ENCODE results near the gene UBR4. TPM values are rescaled to one million over a fixed set of nuclear protein-coding genes. Genes with fewer than 3 reads are reported as not detected.

Gene UBR4
- total RNA-seq, 2 experiments from 2014 or later = 121 to 126 TPM

GRCh38 chr1:19038096-19038495 is 172.0 kb downstream of the UBR4 start:
- TF ChIP-seq, protein P1, sequence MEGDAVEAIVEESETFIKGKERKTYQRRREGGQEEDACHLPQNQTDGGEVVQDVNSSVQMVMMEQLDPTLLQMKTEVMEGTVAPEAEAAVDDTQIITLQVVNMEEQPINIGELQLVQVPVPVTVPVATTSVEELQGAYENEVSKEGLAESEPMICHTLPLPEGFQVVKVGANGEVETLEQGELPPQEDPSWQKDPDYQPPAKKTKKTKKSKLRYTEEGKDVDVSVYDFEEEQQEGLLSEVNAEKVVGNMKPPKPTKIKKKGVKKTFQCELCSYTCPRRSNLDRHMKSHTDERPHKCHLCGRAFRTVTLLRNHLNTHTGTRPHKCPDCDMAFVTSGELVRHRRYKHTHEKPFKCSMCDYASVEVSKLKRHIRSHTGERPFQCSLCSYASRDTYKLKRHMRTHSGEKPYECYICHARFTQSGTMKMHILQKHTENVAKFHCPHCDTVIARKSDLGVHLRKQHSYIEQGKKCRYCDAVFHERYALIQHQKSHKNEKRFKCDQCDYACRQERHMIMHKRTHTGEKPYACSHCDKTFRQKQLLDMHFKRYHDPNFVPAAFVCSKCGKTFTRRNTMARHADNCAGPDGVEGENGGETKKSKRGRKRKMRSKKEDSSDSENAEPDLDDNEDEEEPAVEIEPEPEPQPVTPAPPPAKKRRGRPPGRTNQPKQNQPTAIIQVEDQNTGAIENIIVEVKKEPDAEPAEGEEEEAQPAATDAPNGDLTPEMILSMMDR (conservative IDR thresholded peaks at IDR 0.05; ENCODE audit: low read length) = no peak
- no peak for TF ChIP-seq EZH2phosphoT487 (IDR thresholded peaks at IDR 0.05; ENCODE audit: borderline replicate concordance, low read depth, low read length)
- DNase-seq (ENCODE audit: low spot score) = no peak
- no peaks in the 10 kb centered on the region for H3K9me2 ChIP-seq (ENCODE audit: insufficient read depth, low read length)
- no TSS peak for BruUV-seq (replicated peaks)
- intact Hi-C loops (cut with micrococcal nuclease; ENCODE audit: unreplicated experiment) = no loop called here
- H4K20me1 ChIP-seq (ENCODE audit: insufficient read depth, low read length) = no peaks in the 10 kb centered on the region
- POLR2A ChIA-PET = interaction anchor here (0.6 kb wide), 1 partner anchor 372 kb away, joined by 4 read pairs; no protein-coding TSS in a partner anchor
- no peak overlapping the region for H3K4me2 ChIP-seq (ENCODE audit: low read length)
- H3K4me3 ChIP-seq (ENCODE audit: low read depth, low read length, poor library complexity, severe bottlenecking) = no peak overlapping the region
- H3K27ac ChIP-seq (ENCODE audit: low read depth, low read length, poor library complexity, severe bottlenecking) = no peak overlapping the region
- H3K4me1 ChIP-seq (ENCODE audit: insufficient read depth, low read length, poor library complexity, severe bottlenecking) = no peaks in the 10 kb centered on the region
- no peaks in the 10 kb centered on the region for H3K9me3 ChIP-seq (ENCODE audit: low read length)
- H2AFZ ChIP-seq (ENCODE audit: low read length) = no peak overlapping the region
- H3K79me2 ChIP-seq (ENCODE audit: insufficient read depth, low read depth, low read length) = no peaks in the 10 kb centered on the region
- H3K36me3 ChIP-seq (ENCODE audit: insufficient read depth, low read length) = no peaks in the 10 kb centered on the region
- CTCF ChIA-PET (ENCODE audit: unreplicated experiment) = no interaction called here

- H2AFZ ChIP-seq (ENCODE audit: low read length) = no peak overlapping the region
- no peak for DNase-seq (ENCODE audit: low spot score)
- no peaks in the 10 kb centered on the region for H3K9me2 ChIP-seq (ENCODE audit: insufficient read depth, low read length)
- H3K9me3 ChIP-seq (ENCODE audit: low read length) = no peaks in the 10 kb centered on the region
- BruUV-seq (replicated peaks) = no TSS peak
- ChIA-PET POLR2A (interaction anchor here (0.6 to 0.7 kb wide), 2 partner anchors 110 to 372 kb away, joined by 3 to 4 read pairs; no protein-coding TSS in a partner anchor), CTCF (ENCODE audit: unreplicated experiment) (interaction anchor here (0.6 kb wide), 1 partner anchor 20 kb away, joined by 3 read pairs; no protein-coding TSS in a partner anchor)
- no peak overlapping the region for H3K27ac ChIP-seq (ENCODE audit: low read depth, low read length, poor library complexity, severe bottlenecking)
- H3K4me2 ChIP-seq (ENCODE audit: low read length) = no peak overlapping the region
- intact Hi-C loops (cut with micrococcal nuclease; ENCODE audit: unreplicated experiment) = no loop called here
- no peaks in the 10 kb centered on the region for H4K20me1 ChIP-seq (ENCODE audit: insufficient read depth, low read length)
- no peak overlapping the region for H3K4me3 ChIP-seq (ENCODE audit: low read depth, low read length, poor library complexity, severe bottlenecking)
- no peaks in the 10 kb centered on the region for H3K4me1 ChIP-seq (ENCODE audit: insufficient read depth, low read length, poor library complexity, severe bottlenecking)
- TF ChIP-seq EZH2phosphoT487 (IDR thresholded peaks at IDR 0.05; ENCODE audit: borderline replicate concordance, low read depth, low read length) = no peak
- TF ChIP-seq, protein P1 (conservative IDR thresholded peaks at IDR 0.05; ENCODE audit: low read length) = no peak
- no peaks in the 10 kb centered on the region for H3K79me2 ChIP-seq (ENCODE audit: insufficient read depth, low read depth, low read length)
- H3K36me3 ChIP-seq (ENCODE audit: insufficient read depth, low read length) = no peaks in the 10 kb centered on the region
These were observed 172.4 kb downstream of the UBR4 start for GRCh38 chr1:19037659-19038058.

- no peaks in the 10 kb centered on the region for H3K4me1 ChIP-seq (ENCODE audit: insufficient read depth, low read length, poor library complexity, severe bottlenecking)
- H3K9me3 ChIP-seq (ENCODE audit: low read length) = no peaks in the 10 kb centered on the region
- CTCF ChIA-PET (ENCODE audit: unreplicated experiment) = interaction anchor here (0.6 kb wide), 1 partner anchor 19 kb away, joined by 3 read pairs; no protein-coding TSS in a partner anchor
- H4K20me1 ChIP-seq (ENCODE audit: insufficient read depth, low read length) = no peaks in the 10 kb centered on the region
- no TSS peak for BruUV-seq (replicated peaks)
- DNase-seq (ENCODE audit: low spot score) = no peak
- no peak overlapping the region for H2AFZ ChIP-seq (ENCODE audit: low read length)
- H3K36me3 ChIP-seq (ENCODE audit: insufficient read depth, low read length) = no peaks in the 10 kb centered on the region
- no peak for TF ChIP-seq EZH2phosphoT487 (IDR thresholded peaks at IDR 0.05; ENCODE audit: borderline replicate concordance, low read depth, low read length)
- TF ChIP-seq, protein P1 (conservative IDR thresholded peaks at IDR 0.05; ENCODE audit: low read length) = no peak
- no peaks in the 10 kb centered on the region for H3K9me2 ChIP-seq (ENCODE audit: insufficient read depth, low read length)
- POLR2A ChIA-PET = interaction anchor here (0.7 kb wide), 1 partner anchor 110 kb away, joined by 3 read pairs; no protein-coding TSS in a partner anchor
- H3K27ac ChIP-seq (ENCODE audit: low read depth, low read length, poor library complexity, severe bottlenecking) = no peak overlapping the region
- H3K4me2 ChIP-seq (ENCODE audit: low read length) = no peak overlapping the region
- no peak overlapping the region for H3K4me3 ChIP-seq (ENCODE audit: low read depth, low read length, poor library complexity, severe bottlenecking)
- intact Hi-C loops (cut with micrococcal nuclease; ENCODE audit: unreplicated experiment) = no loop called here
- H3K79me2 ChIP-seq (ENCODE audit: insufficient read depth, low read depth, low read length) = no peaks in the 10 kb centered on the region
These were observed 173.1 kb downstream of the UBR4 start for GRCh38 chr1:19036813-19037605.

Measured in OCI-LY7 (cell line).